Spleen (tissue), 11 donors: ENCODE results near the gene SOX21. TPM values are rescaled to one million over a fixed set of nuclear protein-coding genes. Genes with fewer than 3 reads are reported as not detected.
"Not testable (repeated sequence)": the region's sequence is repeated elsewhere in the genome, so short reads cannot be mapped to it uniquely, and the experiment has no call there.

Experiments
- DNase-seq: peaks from one replicate; pipeline ENCODE4 v3.0.0-alpha.2; 2020
- H3K27ac ChIP-seq, 8 donors: fragments of 200-600 bp; sonication (generic) in 7 of 8; 1 replicate in 4 of 8; 2 replicates in 4 of 8; pipeline versions ENCODE4 v1.5.0 to v1.8.0; 2016 to 2021; ENCODE audit warnings: inconsistent platforms in 4 of 8, mild to moderate bottlenecking in 4 of 8, moderate library complexity in 1 of 8
- H3K27me3 ChIP-seq, 7 donors: fragments of 200-600 bp; sonication (generic) in 6 of 7; replicated peaks in 1 of 7; 1 replicate in 4 of 7; 2 replicates in 3 of 7; pipeline versions ENCODE4 v1.5.0 to v1.8.0; 2016 to 2021; ENCODE audit warnings: inconsistent platforms in 3 of 7, mild to moderate bottlenecking in 1 of 7
- H3K36me3 ChIP-seq, 6 donors: fragments of 200-600 bp; sonication (generic) in 5 of 6; 1 replicate in 4 of 6; 2 replicates in 2 of 6; pipeline versions ENCODE4 v1.5.0 to v1.8.0; 2016 to 2021; ENCODE audit warnings: inconsistent platforms in 2 of 6
- H3K4me1 ChIP-seq, 6 donors: fragments of 200-600 bp; sonication (generic) in 5 of 6; 1 replicate in 3 of 6; 2 replicates in 3 of 6; pipeline versions ENCODE4 v1.5.0 to v1.8.0; 2016 to 2021; ENCODE audit warnings: inconsistent platforms in 3 of 6
- H3K4me3 ChIP-seq, 8 donors: fragments of 200-600 bp; sonication (generic) in 7 of 8; 1 replicate in 4 of 8; 2 replicates in 4 of 8; pipeline versions ENCODE4 v1.5.0 to v1.8.0; 2016 to 2021; ENCODE audit warnings: inconsistent platforms in 4 of 8, mild to moderate bottlenecking in 4 of 8, moderate library complexity in 2 of 8
- H3K9me3 ChIP-seq, 8 donors: fragments of 200-600 bp; sonication (generic) in 7 of 8; 1 replicate in 4 of 8; 2 replicates in 4 of 8; pipeline versions ENCODE4 v1.5.0 to v1.8.0; 2016 to 2021; ENCODE audit warnings: inconsistent platforms in 4 of 8
- CTCF ChIP-seq, 11 experiments: fragments of 200-600 bp in 7 of 11; fragments of 450-650 bp in 4 of 11; sonication (generic) in 4 of 11; IDR thresholded peaks in 8 of 11; conservative IDR thresholded peaks in 3 of 11; 1 replicate in 7 of 11; 2 replicates in 4 of 11; pipeline versions ENCODE4 v1.4.0 to v1.8.0; 2016 to 2021; ENCODE audit warnings: antibody characterized with exemption in 11 of 11, inconsistent platforms in 4 of 11, mild to moderate bottlenecking in 1 of 11
- POLR2A ChIP-seq, 3 donors: fragments of 450-650 bp; IDR thresholded peaks; one replicate each; pipeline ENCODE4 v1.5.1; 2017; ENCODE audit warnings: antibody characterized with exemption in 3 of 3, mild to moderate bottlenecking in 1 of 3
- POLR2AphosphoS5 ChIP-seq, 3 donors: sonication (generic); formaldehyde crosslinking; IDR thresholded peaks; one replicate each; pipeline ENCODE4 v1.5.1; 2017; ENCODE audit warnings: antibody characterized with exemption in 3 of 3
- WGBS, 5 donors: extraction: QIAGEN DNeasy Blood & Tissue Kit in 3 of 5; methylation state at CpG; one replicate each; pipeline versions ENCODE4 v1.1.5 to v1.1.7; 2013 to 2018; 5-methylcytosine and 5-hydroxymethylcytosine counted together
- intact Hi-C: fragments of 100-400 bp; cut with DNase I; formaldehyde crosslinking; loops from one replicate; pipeline ENCODE4 v1.15.0; 2023; ENCODE audit warnings: low total_unique reads
- polyA plus RNA-seq, 3 donors: library from polyadenylated mRNA; stranded (reverse); fragments of 200-250 nt; gene quantifications; one replicate each; pipeline ENCODE4 v1.2.1, GENCODE V29; 2013
- total RNA-seq, 7 donors: library from RNA; depleted of rRNA in 3 of 7; stranded (reverse); fragments of >200 nt in 3 of 7; fragmentation: NEBNext Ultra II Directional in 4 of 7; extraction: Animal tissue kit (Norgen Biotek cat#: 25700) in 4 of 7; gene quantifications; one replicate each; pipeline versions ENCODE4 v1.1.0 to v1.2.1, GENCODE V29; 2016 to 2021
- donor health status: healthy with polysubstance abuse.
- donor health status: DM: no; HTN: no; CAD: no; lungs with moderate emphysema.
- donor health status: DM: no; HTN: no; CAD: no.
- donor health status: Bipolar disorder and iron deficiency.
- donor health status: healthy.
- donor health status: DM: no; HTN: no; CAD: no.
- donor health status: DM: yes; HTN: yes; CAD: no.

Gene SOX21
- total and polyA plus RNA-seq, 10 donors = not detected

GRCh38 chr13:94753327-94753726, 41.0 kb upstream of the SOX21 start:
- Histone ChIP-seq H3K27ac (no peak overlapping the region), H3K4me3 (no peak overlapping the region), H3K4me1 (no peaks in the 10 kb centered on the region), H3K27me3 (no peaks in the 10 kb centered on the region), H3K36me3 (no peaks in the 10 kb centered on the region), H3K9me3 (no peaks in the 10 kb centered on the region)
- DNase-seq = no peak
- TF ChIP-seq POLR2A (IDR thresholded peaks at IDR 0.05) (no peak), CTCF (IDR thresholded peaks at IDR 0.05 in 8 of 11, conservative IDR thresholded peaks at IDR 0.05 in 3 of 11) (no peak), POLR2AphosphoS5 (IDR thresholded peaks at IDR 0.05) (no peak)
- intact Hi-C loops = no loop called here
- WGBS, 5 donors = 68 to 88% (median 82%) methylated on average over 1 of the region's 1 CpG

GRCh38 chr13:94749162-94749561, 36.8 kb upstream of the SOX21 start:
- H3K9me3 ChIP-seq = no peaks in the 10 kb centered on the region
- DNase-seq = no peak
- no peaks in the 10 kb centered on the region for H3K27me3 ChIP-seq
- no peak overlapping the region for H3K4me3 ChIP-seq
- H3K36me3 ChIP-seq = no peaks in the 10 kb centered on the region
- WGBS, 5 donors = 81 to 90% (median 89%) methylated on average over 1 of the region's 1 CpG
- intact Hi-C loops = no loop called here
- no peaks in the 10 kb centered on the region for H3K4me1 ChIP-seq
- H3K27ac ChIP-seq = no peak overlapping the region
- TF ChIP-seq CTCF (IDR thresholded peaks at IDR 0.05 in 8 of 11, conservative IDR thresholded peaks at IDR 0.05 in 3 of 11) (no peak), POLR2A (IDR thresholded peaks at IDR 0.05) (no peak), POLR2AphosphoS5 (IDR thresholded peaks at IDR 0.05) (no peak)

- intact Hi-C loops = no loop called here
- Histone ChIP-seq H3K27ac (no peak overlapping the region), H3K36me3 (no peaks in the 10 kb centered on the region), H3K27me3 (peaks cover 0 to 12% (median 0%) of the 10 kb centered on the region in 7 donors), H3K4me3 (no peak overlapping the region), H3K9me3 (peaks cover 0 to 4% (median 0%) of the 10 kb centered on the region in 8 donors), H3K4me1 (no peaks in the 10 kb centered on the region)
- TF ChIP-seq POLR2AphosphoS5 (IDR thresholded peaks at IDR 0.05) (no peak), POLR2A (IDR thresholded peaks at IDR 0.05) (no peak)
- WGBS, 5 donors = 84 to 93% (median 87%) methylated on average over 4 of the region's 4 CpGs
- DNase-seq = no peak
Measured at GRCh38 chr13:94739235-94739634, 26.9 kb upstream of the SOX21 start.

- intact Hi-C loops = no loop called here
- DNase-seq = no peak
- no peak overlapping the region for H3K4me3 ChIP-seq
- H3K27me3 ChIP-seq = peaks cover 0 to 7% (median 0%) of the 10 kb centered on the region in 7 donors
- H3K36me3 ChIP-seq = no peaks in the 10 kb centered on the region
- H3K4me1 ChIP-seq = no peaks in the 10 kb centered on the region
- H3K27ac ChIP-seq = no peak overlapping the region
- 89 to 98% (median 93%) methylated on average over 3 of the region's 3 CpGs for WGBS, 5 donors
- TF ChIP-seq POLR2A (IDR thresholded peaks at IDR 0.05) = no peak
- TF ChIP-seq CTCF (IDR thresholded peaks at IDR 0.05 in 8 of 11, conservative IDR thresholded peaks at IDR 0.05 in 3 of 11) = no peak
- no peak for TF ChIP-seq POLR2AphosphoS5 (IDR thresholded peaks at IDR 0.05)
- H3K9me3 ChIP-seq = peaks cover 0 to 16% (median 6%) of the 10 kb centered on the region in 8 donors
Measured at GRCh38 chr13:94731028-94731427, 18.7 kb upstream of the SOX21 start.

GRCh38 chr13:94729941-94730340, 17.6 kb upstream of the SOX21 start:
- H3K27me3 ChIP-seq, H3K36me3 ChIP-seq, intact Hi-C loops, H3K4me3 ChIP-seq, DNase-seq, H3K27ac ChIP-seq, H3K4me1 ChIP-seq: not testable (repeated sequence)
- H3K9me3 ChIP-seq = peaks cover 0 to 22% (median 8%) of the 10 kb centered on the region in 8 donors
- 78 to 100% (median 82%) methylated on average over 1 of the region's 1 CpG for WGBS, 5 donors
